H7 (cell line): Measurements from ENCODE around the gene WDR82. TPM values are rescaled to one million over a fixed set of nuclear protein-coding genes. Genes with fewer than 3 reads are reported as not detected.

Experiments used
- DNase-seq: peaks from one replicate; pipeline ENCODE4 v3.0.0; 2012
- H3K27me3 ChIP-seq: 2 replicates; pipeline ENCODE4 v1.6.0; 2011; ENCODE audit warnings: mild to moderate bottlenecking, low read length; ENCODE audit not compliant: control insufficient read depth, insufficient read depth
- H3K36me3 ChIP-seq: replicated peaks from 2 replicates; pipeline ENCODE4 v1.5.1; 2011; ENCODE audit warnings: low read length; ENCODE audit not compliant: control insufficient read depth, insufficient read depth
- H3K4me3 ChIP-seq: 2 replicates; pipeline ENCODE4 v1.5.1; 2011; ENCODE audit warnings: low read depth, mild to moderate bottlenecking, control low read depth, low read length, moderate library complexity; ENCODE audit not compliant: insufficient read depth
- total RNA-seq: library from RNA; depleted of rRNA; stranded (reverse); fragments of >200 nt; shearing (Covaris generic); gene quantifications from 2 replicates; pipeline ENCODE4 v1.2.3, GENCODE V29; 2014

The WDR82 gene
- total RNA-seq, 1 experiment from 2014 or later: 60.3 TPM

- H3K36me3 ChIP-seq: peaks cover 11% of the 10 kb centered on the region
These were observed 51.3 kb downstream of the WDR82 start for GRCh38 chr3:52227117-52227516.

GRCh38 chr3:52226229-52226817 is 52.1 kb downstream of the WDR82 start:
- peaks cover 11% of the 10 kb centered on the region for H3K36me3 ChIP-seq
- H3K4me3 ChIP-seq: no peak overlapping the region
- peak; percentile 41 for DNase-seq
- no peaks in the 10 kb centered on the region for H3K27me3 ChIP-seq

More at GRCh38 chr3:52227117-52227516, 51.3 kb downstream of the WDR82 start:
- peak; percentile 35 for DNase-seq
- Histone ChIP-seq H3K27me3 (no peaks in the 10 kb centered on the region), H3K4me3 (no peak overlapping the region)

- Histone ChIP-seq H3K4me3 (no peak within 1 kb of the TSS), H3K36me3 (peaks cover 6% of the 10 kb centered on the region), H3K27me3 (no peaks in the 10 kb centered on the region)
- peak; percentile 58 for DNase-seq
These were observed 52.8 kb downstream of the WDR82 start, which contains the start of gene TLR9 for GRCh38 chr3:52225452-52226228. TLR9 (minus strand) TSS chr3:52225645; CDS start chr3:52225529, 116 bp downstream.

GRCh38 chr3:52223449-52224408 is 54.7 kb downstream of the WDR82 start:
- H3K4me3 ChIP-seq: no peak overlapping the region
- DNase-seq: peak; percentile 46
- H3K27me3 ChIP-seq: no peaks in the 10 kb centered on the region
- H3K36me3 ChIP-seq: no peaks in the 10 kb centered on the region; the same call in 1 of the 2 replicates

- peak; percentile 49 for DNase-seq
These were observed 55.9 kb downstream of the WDR82 start for GRCh38 chr3:52222319-52223221.

GRCh38 chr3:52221563-52222318 is 56.7 kb downstream of the WDR82 start:
- no peaks in the 10 kb centered on the region for H3K27me3 ChIP-seq
- peak; percentile 55 for DNase-seq
- H3K4me3 ChIP-seq: no peak overlapping the region
- no peaks in the 10 kb centered on the region for H3K36me3 ChIP-seq

More at GRCh38 chr3:52222319-52223221, 55.9 kb downstream of the WDR82 start:
- Histone ChIP-seq H3K27me3 (no peaks in the 10 kb centered on the region), H3K36me3 (no peaks in the 10 kb centered on the region), H3K4me3 (no peak overlapping the region)

- Histone ChIP-seq H3K4me3 (no peak overlapping the region), H3K27me3 (no peaks in the 10 kb centered on the region), H3K36me3 (no peaks in the 10 kb centered on the region)
- DNase-seq: peak; percentile 49
These were observed 57.3 kb downstream of the WDR82 start for GRCh38 chr3:52221141-52221562.

- DNase-seq: peak; percentile 95
- Histone ChIP-seq H3K27me3 (no peaks in the 10 kb centered on the region), H3K36me3 (no peaks in the 10 kb centered on the region)
These were observed 57.9 kb downstream of the WDR82 start for GRCh38 chr3:52220380-52221026.

GRCh38 chr3:52218937-52219650 is 59.4 kb downstream of the WDR82 start:
- Histone ChIP-seq H3K27me3 (no peaks in the 10 kb centered on the region), H3K36me3 (peaks cover 2% of the 10 kb centered on the region; the same call in 1 of the 2 replicates), H3K4me3 (no peak overlapping the region)
- DNase-seq: peak; percentile 68

More at GRCh38 chr3:52220380-52221026, 57.9 kb downstream of the WDR82 start:
- no peak overlapping the region for H3K4me3 ChIP-seq

GRCh38 chr3:52218454-52218853 is 60.0 kb downstream of the WDR82 start:
- DNase-seq: peak; percentile 43
- H3K27me3 ChIP-seq: no peaks in the 10 kb centered on the region
- H3K36me3 ChIP-seq: peaks cover 4% of the 10 kb centered on the region
- H3K4me3 ChIP-seq: no peak overlapping the region

GRCh38 chr3:52218026-52218425 is 60.4 kb downstream of the WDR82 start:
- Histone ChIP-seq H3K36me3 (peaks cover 6% of the 10 kb centered on the region), H3K4me3 (no peak overlapping the region), H3K27me3 (no peaks in the 10 kb centered on the region)
- DNase-seq: peak; percentile 35

- no peaks in the 10 kb centered on the region for H3K27me3 ChIP-seq
These were observed 61.0 kb downstream of the WDR82 start for GRCh38 chr3:52217409-52217805.

More at GRCh38 chr3:52217409-52217805, 61.0 kb downstream of the WDR82 start:
- peaks cover 9% of the 10 kb centered on the region for H3K36me3 ChIP-seq
- peak; percentile 39 for DNase-seq
- H3K4me3 ChIP-seq: no peak overlapping the region
